Measurements from ENCODE around the gene PTPN5.

Gene PTPN5

DNA sequence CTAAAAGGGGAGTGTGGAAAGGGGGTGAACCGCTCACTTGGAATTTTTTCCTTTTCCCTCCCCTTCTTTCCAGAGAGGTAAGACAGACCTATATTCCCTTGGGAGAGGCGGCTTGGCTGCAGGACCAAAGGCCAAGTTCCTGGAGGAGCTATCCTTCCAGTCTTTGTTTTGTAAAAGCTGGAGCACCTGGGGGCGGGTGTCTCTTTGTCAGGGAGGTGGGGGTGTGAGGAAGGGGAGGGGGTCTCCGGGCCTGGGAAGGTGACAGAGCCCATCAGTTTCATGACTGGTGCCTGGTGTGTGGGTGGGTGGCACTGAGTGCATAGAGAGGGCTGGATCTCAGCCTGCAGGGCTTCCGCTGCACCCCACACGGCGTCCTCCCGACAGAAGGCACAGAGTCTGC lies 18.5 kb downstream of the PTPN5 start:
- DNase-seq (ENCODE audit: low read depth): no peak

DNA sequence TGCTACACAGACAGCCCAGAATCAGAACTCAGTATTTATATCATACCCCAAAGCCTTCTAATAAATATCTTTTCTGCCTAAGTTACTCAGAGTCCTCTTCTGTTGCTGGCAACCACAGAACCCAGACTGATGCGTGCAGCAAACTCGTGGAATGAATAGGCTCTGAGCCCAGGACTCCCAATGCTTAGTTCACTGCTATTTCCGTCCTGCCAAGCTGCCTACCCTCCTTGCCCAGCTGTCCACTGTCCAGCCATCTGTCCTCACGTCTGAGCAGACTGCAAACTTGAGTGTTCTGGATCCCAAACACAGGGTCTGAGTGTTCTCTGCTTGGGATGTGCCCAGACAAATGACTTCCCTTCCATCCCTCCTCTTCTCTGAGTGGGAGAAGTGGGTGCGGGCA lies 19.4 kb downstream of the PTPN5 start:
- DNase-seq (ENCODE audit: low read depth): peak; percentile 33

DNA sequence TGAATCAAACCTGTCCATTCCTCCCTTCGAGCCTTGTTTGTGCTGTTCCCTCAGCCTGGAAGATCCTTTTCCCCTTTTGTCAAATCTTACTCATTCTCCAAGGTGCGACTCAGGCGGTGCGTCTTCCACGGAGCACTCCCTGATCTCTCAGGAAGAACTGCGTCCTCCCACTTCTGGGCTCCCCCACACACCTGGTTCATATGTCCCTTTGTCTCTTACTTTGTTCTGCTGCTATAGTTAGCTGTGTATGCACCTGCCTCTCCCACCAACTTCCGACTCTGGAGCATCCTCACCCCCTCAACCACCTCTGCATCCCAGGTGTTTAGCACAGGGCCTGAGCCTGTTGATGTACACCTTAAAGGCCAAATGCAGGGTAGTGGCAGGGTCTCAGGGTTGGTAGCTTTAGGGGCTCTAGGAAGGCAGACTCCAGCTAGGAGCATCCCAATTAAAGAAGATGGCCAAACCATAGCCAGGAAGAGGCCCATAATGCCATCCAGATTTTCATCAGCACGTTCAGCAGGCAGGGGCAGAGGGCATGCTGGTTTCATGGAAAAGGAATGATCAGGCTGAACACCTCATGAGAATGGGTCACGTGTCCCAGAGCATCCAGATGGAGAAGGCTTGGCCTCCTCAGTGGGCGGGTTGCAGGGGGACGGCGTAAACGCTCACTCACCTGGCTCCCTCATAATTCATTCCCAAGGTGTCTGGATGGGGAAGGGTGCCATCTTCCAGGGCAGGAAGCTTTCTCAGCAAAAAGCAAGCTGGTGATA lies 20.1 kb downstream of the PTPN5 start:
- DNase-seq (ENCODE audit: low read depth): no peak

- no peak for DNase-seq (ENCODE audit: low read depth)
Measured at GRCh38 chr11:18770479-18771125, 21.0 kb downstream of the PTPN5 start.

- DNase-seq (ENCODE audit: low read depth): no peak
Measured at GRCh38 chr11:18769802-18770456, 21.7 kb downstream of the PTPN5 start.

DNA sequence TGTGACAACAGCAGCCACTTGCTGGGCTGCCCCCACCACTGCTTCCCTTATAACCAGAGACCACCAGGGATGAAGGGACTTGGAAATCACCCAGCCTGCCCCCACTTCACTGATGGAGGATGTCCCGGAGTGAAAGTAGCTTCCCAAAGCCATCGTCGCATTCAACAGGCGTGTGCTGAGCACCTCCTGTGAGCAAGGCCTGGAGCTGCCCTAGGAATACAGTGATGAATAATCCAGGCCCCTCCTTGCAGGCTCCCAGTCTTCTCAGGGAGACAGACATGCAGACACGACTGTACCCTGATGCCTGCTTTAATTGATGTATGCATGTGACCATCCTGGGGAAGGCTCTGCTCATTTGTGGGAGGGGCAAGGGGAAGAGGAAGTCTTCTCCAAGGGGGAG lies 22.6 kb downstream of the PTPN5 start:
- no peak for DNase-seq (ENCODE audit: low read depth)

GRCh38 chr11:18768472-18768901 lies 23.1 kb downstream of the PTPN5 start:
- no peak for DNase-seq (ENCODE audit: low read depth)

- DNase-seq (ENCODE audit: low read depth): no peak
Measured at GRCh38 chr11:18766015-18766414, 25.6 kb downstream of the PTPN5 start.

- DNase-seq (ENCODE audit: low read depth): no peak
Measured at GRCh38 chr11:18765554-18765953, 26.0 kb downstream of the PTPN5 start.

- no peak for DNase-seq (ENCODE audit: low read depth)
Measured at GRCh38 chr11:18761741-18762140, 29.9 kb downstream of the PTPN5 start.

DNA sequence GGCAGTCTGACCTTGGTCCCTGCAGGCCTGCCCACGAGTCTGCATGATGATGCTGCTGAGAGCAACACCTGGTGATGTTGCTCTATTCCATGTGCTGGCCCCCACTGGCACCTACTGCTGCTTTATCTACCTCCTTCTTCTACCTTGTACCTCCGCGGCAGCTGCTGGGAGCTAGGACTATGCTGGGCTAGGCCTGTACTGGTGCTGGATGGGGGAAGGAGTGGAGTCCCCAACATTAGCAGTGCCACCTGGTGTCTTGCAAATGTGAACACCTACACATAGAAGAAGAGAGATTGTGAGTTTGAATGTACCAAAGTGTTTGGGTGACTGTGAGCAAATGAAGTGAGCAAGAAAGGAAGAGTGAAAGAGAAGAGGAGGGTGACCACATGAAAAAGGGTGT lies 30.5 kb downstream of the PTPN5 start:
- no peak for DNase-seq (ENCODE audit: low read depth)

- DNase-seq (ENCODE audit: low read depth): no peak
Measured at GRCh38 chr11:18757811-18758210, 33.8 kb downstream of the PTPN5 start.

DNA sequence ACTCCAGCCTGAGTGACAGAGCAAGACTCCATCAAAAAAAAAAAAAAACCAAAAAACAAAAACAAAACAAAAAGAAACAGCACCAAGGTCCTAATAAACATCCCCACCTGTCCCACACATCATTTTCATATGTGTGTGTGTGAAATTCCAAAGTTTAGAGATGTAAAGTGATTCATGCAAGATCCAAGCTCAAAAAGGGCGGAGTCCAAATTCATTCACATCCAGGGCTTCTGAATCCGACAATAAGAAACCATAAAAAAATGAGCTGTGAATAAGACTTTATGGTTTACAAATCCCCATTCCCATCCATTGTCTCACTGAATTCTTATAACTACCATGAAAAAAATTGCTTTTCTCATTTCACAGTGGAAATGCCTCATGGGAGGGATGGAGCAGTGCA lies 34.7 kb downstream of the PTPN5 start:
- no peak for DNase-seq (ENCODE audit: low read depth)

- no peak for DNase-seq (ENCODE audit: low read depth)
Measured at GRCh38 chr11:18754308-18754707, 37.3 kb downstream of the PTPN5 start.

DNA sequence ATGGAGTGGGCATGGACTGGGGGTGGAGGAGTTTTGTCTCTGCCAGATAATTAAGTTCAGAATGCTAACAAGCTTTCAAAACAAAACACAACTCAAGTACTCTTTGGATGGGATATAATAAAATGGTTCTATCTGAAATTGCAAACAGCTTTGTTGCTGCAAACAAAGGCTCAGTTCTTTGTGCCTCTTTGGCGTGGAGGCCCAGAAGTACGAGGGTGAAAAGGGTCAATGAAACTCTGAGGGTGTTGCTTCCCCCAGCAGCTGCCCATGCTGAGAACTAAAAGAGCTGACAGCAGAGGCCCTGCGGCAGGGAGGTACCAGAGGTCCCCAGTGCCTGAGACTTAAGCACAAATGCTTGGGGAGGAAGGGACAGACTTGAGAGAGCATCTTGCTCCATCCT lies 39.1 kb downstream of the PTPN5 start:
- DNase-seq (ENCODE audit: low read depth): no peak

- no peak for DNase-seq (ENCODE audit: low read depth)
Measured at GRCh38 chr11:18750944-18751343, 40.7 kb downstream of the PTPN5 start.

GRCh38 chr11:18749681-18750319 lies 41.8 kb downstream of the PTPN5 start:
- peak; percentile 63 for DNase-seq (ENCODE audit: low read depth)

DNA sequence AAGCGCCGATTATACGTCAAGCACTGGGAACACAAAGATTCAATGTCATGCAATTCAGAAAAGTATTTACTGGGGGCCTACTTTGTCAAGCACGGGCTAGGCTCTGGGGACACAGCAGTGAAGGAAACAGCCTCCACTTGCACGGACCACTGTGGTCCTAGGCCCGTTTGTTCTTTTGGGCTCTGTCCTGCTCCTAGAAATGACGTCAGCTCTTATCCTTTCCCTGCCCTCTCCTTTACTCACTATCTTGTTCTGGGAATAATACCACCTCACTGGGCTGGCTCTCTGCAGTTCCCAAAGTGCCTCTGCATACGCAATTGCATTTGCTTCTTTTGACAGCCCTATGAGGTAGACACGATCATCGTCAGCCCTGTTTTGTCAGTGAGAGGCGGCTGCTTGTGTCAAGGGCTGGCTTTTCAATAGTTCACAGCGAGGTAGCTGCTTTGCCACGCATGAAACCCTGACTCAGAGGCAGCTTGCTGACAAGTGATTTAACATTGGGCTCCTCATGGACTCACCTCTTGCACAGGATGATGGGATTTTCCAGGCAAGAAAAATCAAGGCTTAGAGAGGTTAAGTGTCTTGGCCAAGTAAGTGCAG lies 42.7 kb downstream of the PTPN5 start:
- no peak for DNase-seq (ENCODE audit: low read depth)

GRCh38 chr11:18745251-18745650 lies 46.3 kb downstream of the PTPN5 start:
- no peak for DNase-seq (ENCODE audit: low read depth)

- no peak for DNase-seq (ENCODE audit: low read depth)
Measured at GRCh38 chr11:18743900-18744514, 47.6 kb downstream of the PTPN5 start.

- DNase-seq (ENCODE audit: low read depth): no peak
Measured at GRCh38 chr11:18743365-18743764, 48.2 kb downstream of the PTPN5 start.

GRCh38 chr11:18741783-18742182 lies 49.8 kb downstream of the PTPN5 start:
- DNase-seq (ENCODE audit: low read depth): no peak
